Measurements from ENCODE around the gene FFAR4. TPM values are rescaled to one million over a fixed set of nuclear protein-coding genes. Genes with fewer than 3 reads are reported as not detected.

The FFAR4 gene
- total RNA-seq, 1 donor from 2014 or later: not detected

GRCh38 chr10:93598157-93598556 is 31.7 kb downstream of the FFAR4 start:
- DNase-seq (ENCODE audit: low read depth) (peak; percentile 55), FAIRE-seq (no peak)
- Histone ChIP-seq H3K4me3 (ENCODE audit: low read depth, low read length) (no peak overlapping the region), H3K36me3 (ENCODE audit: control insufficient read depth, insufficient read depth, low read length) (no peaks in the 10 kb centered on the region), H3K27me3 (ENCODE audit: control insufficient read depth, insufficient read depth, low read length) (peaks cover 18% of the 10 kb centered on the region)
- no peak for TF ChIP-seq CTCF (IDR thresholded peaks at IDR 0.05; ENCODE audit: insufficient read depth, low read length, severe bottlenecking)

GRCh38 chr10:93599335-93599734 is 32.9 kb downstream of the FFAR4 start:
- no peak for DNase-seq (ENCODE audit: low read depth)
- Histone ChIP-seq H3K4me3 (ENCODE audit: low read depth, low read length) (no peak overlapping the region), H3K36me3 (ENCODE audit: control insufficient read depth, insufficient read depth, low read length) (no peaks in the 10 kb centered on the region), H3K27me3 (ENCODE audit: control insufficient read depth, insufficient read depth, low read length) (peaks cover 23% of the 10 kb centered on the region)
- TF ChIP-seq CTCF (IDR thresholded peaks at IDR 0.05; ENCODE audit: insufficient read depth, low read length, severe bottlenecking): no peak
- FAIRE-seq: no peak

DNA sequence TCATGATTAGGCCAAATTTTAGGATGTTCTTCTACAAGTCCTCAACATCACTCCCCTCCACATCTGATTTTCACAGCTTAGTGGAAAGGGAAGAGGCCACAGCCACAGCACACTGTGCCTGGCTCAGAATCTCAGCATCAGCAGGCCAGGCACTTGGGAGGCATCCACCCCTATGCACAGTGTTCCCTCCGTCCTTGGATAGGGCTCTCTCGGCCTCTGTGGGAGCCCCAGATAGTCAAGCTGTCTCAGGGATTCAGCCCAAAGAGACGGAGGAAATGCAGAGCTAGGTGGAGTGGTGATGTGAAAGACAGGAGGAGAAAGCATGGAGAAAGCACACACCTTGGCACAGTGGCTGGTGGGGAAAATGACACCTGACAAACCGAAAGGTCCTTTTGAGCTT is 33.3 kb downstream of the FFAR4 start:
- Histone ChIP-seq H3K27me3 (ENCODE audit: control insufficient read depth, insufficient read depth, low read length) (peaks cover 25% of the 10 kb centered on the region), H3K36me3 (ENCODE audit: control insufficient read depth, insufficient read depth, low read length) (no peaks in the 10 kb centered on the region), H3K4me3 (ENCODE audit: low read depth, low read length) (no peak overlapping the region)
- DNase-seq (ENCODE audit: low read depth): no peak
- no peak for TF ChIP-seq CTCF (IDR thresholded peaks at IDR 0.05; ENCODE audit: insufficient read depth, low read length, severe bottlenecking)
- FAIRE-seq: no peak

DNA sequence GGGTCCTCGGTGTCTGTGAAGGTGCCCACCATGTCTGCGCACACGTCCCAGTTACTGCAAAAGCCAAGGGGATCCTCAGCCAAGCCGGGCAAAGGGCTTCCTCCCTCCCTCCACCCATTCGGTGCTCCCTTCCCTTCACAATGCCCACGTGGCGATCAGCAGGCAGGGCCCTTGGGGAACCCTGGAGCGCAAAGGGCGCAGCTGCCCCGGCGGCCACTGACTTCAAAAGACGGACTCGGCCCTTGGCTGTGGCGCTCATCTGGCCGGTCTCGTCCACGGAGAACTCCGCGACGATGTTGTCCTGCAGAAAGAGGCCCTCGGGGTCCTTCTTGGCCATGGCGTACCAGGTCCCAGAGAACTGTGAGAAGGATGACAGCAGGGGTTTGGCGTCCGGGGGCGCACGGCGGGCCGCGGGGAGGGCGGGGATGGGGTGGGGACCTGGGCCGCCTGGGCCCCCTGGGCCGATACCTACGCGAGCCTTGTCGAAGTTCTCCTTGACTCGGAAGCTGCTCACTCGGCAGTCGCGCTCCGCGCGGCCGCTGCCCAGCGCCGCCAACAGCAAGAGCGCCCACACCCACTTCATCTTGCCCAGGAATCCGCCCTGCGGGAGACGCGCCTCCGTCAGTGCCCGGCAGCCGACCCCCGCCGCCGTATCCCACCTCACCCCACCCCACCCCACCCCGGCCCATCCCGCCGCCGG is 34.1 kb downstream of the FFAR4 start:
- Histone ChIP-seq H3K36me3 (ENCODE audit: control insufficient read depth, insufficient read depth, low read length) (no peaks in the 10 kb centered on the region), H3K4me3 (ENCODE audit: low read depth, low read length) (no peak overlapping the region), H3K27me3 (ENCODE audit: control insufficient read depth, insufficient read depth, low read length) (peaks cover 25% of the 10 kb centered on the region)
- FAIRE-seq: no peak
- no peak for TF ChIP-seq CTCF (IDR thresholded peaks at IDR 0.05; ENCODE audit: insufficient read depth, low read length, severe bottlenecking)
- DNase-seq (ENCODE audit: low read depth): peak; percentile 17

DNA sequence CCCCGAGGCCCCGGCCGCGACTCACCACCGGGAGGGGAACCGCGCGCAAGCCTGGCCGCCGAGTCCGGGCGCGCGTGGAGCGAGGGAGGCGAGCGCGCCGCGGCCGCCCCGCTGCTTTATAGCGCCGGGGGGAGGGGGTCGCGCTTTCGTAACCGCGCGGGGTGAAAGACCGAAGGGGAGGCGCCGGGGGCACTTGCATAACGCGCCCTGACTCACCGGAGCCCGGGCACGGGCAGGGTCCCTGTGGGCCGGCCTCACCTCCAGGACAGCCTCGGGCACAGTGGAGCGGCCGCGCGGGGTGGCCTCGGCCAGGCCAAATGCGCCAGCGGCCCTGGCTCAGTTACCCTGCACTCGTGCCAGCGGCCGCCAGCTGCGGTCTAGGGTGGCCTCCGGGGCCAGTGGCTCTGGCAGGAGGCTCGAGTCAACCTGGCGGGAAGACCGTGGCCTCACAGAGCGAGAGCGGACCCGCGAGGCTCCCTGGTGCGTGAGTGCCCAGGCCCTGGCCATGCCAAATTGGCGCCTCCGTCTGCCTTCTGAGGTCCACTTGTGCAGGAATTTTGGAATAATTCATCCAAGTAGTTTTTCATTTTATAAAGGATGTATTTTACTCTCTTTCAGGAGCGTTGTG is 34.8 kb downstream of the FFAR4 start, which contains the start of gene RBP4:
TSS of gene RBP4 (minus strand) at position 90 of the 628 bp plus-strand sequence. CDS start 207 bp downstream, outside the sequence.
- FAIRE-seq: no peak

More for the DNA sequence above, 34.8 kb downstream of the FFAR4 start, which contains the start of gene RBP4:
- H3K4me3 ChIP-seq (ENCODE audit: low read depth, low read length): peak within 1 kb of the TSS; percentile 20
- no peak for TF ChIP-seq CTCF (IDR thresholded peaks at IDR 0.05; ENCODE audit: insufficient read depth, low read length, severe bottlenecking)
- peaks cover 25% of the 10 kb centered on the region for H3K27me3 ChIP-seq (ENCODE audit: control insufficient read depth, insufficient read depth, low read length)
- DNase-seq (ENCODE audit: low read depth): no peak
- H3K36me3 ChIP-seq (ENCODE audit: control insufficient read depth, insufficient read depth, low read length): no peaks in the 10 kb centered on the region

All from bronchial epithelial cell (primary cell).